Osteoblast (primary cell): Measurements from ENCODE around the gene TADA2A. TPM values are rescaled to one million over a fixed set of nuclear protein-coding genes. Genes with fewer than 3 reads are reported as not detected.

ENCODE experiments used
- DNase-seq: peaks from one replicate; pipeline ENCODE4 v3.0.0; 2011; ENCODE audit warnings: low spot score, mixed read lengths; ENCODE audit not compliant: insufficient read length; ENCODE audit errors: missing footprints
- H2AFZ ChIP-seq: 2 replicates; pipeline ENCODE4 v1.6.0; 2011; ENCODE audit warnings: mild to moderate bottlenecking, low read length
- H3K27ac ChIP-seq: 2 replicates; pipeline ENCODE4 v1.5.1; 2011; ENCODE audit warnings: mild to moderate bottlenecking, low read depth, low read length, moderate library complexity
- H3K27me3 ChIP-seq: 2 replicates; pipeline ENCODE4 v1.6.0; 2012; ENCODE audit warnings: mild to moderate bottlenecking, control low read depth, inconsistent platforms, low read length, moderate library complexity; ENCODE audit not compliant: insufficient read depth
- H3K36me3 ChIP-seq: 2 replicates; pipeline ENCODE4 v1.5.1; 2011; ENCODE audit warnings: mild to moderate bottlenecking, low read length, control low read depth, moderate library complexity; ENCODE audit not compliant: insufficient read depth
- H3K4me1 ChIP-seq: 2 replicates; pipeline ENCODE4 v1.5.1; 2011; ENCODE audit warnings: mild to moderate bottlenecking, low read length, control low read depth, moderate library complexity; ENCODE audit not compliant: insufficient read depth
- H3K4me2 ChIP-seq: 2 replicates; pipeline ENCODE4 v1.6.0; 2011; ENCODE audit warnings: mild to moderate bottlenecking, low read length; ENCODE audit not compliant: insufficient read depth
- H3K4me3 ChIP-seq: fragments of 200-600 bp; sonication (generic); 3 replicates; pipeline ENCODE4 v1.5.1; 2012; ENCODE audit warnings: mild to moderate bottlenecking, low read length, inconsistent platforms; ENCODE audit not compliant: insufficient read depth
- H3K79me2 ChIP-seq: 2 replicates; pipeline ENCODE4 v1.6.0; 2012; ENCODE audit warnings: mild to moderate bottlenecking, low read length, control low read depth, inconsistent platforms; ENCODE audit not compliant: insufficient read depth
- H3K9me3 ChIP-seq: 2 replicates; pipeline ENCODE4 v1.5.1; 2011; ENCODE audit warnings: low read depth, low read length, control low read depth
- H4K20me1 ChIP-seq: 2 replicates; pipeline ENCODE4 v1.6.0; 2012; ENCODE audit warnings: mild to moderate bottlenecking, low read length, control low read depth; ENCODE audit not compliant: insufficient read depth
- CTCF ChIP-seq: IDR thresholded peaks from 2 replicates; pipeline ENCODE4 v1.5.1; 2011; ENCODE audit warnings: mild to moderate bottlenecking, low read depth, low read length, moderate library complexity; ENCODE audit errors: extremely low read depth
- total RNA-seq: library from RNA; depleted of rRNA; stranded (reverse); fragments of >200 nt; gene quantifications from 2 replicates; pipeline ENCODE4 v1.2.3, GENCODE V29; 2012

The TADA2A gene
- total RNA-seq, 1 donor = 21.4 TPM

- no peaks in the 10 kb centered on the region for H3K27me3 ChIP-seq
- no peak overlapping the region for H3K4me3 ChIP-seq
- peaks cover 3% of the 10 kb centered on the region for H4K20me1 ChIP-seq
- H2AFZ ChIP-seq = no peak overlapping the region
- H3K4me1 ChIP-seq = peaks cover 9% of the 10 kb centered on the region
- no peaks in the 10 kb centered on the region for H3K36me3 ChIP-seq
- H3K79me2 ChIP-seq = no peaks in the 10 kb centered on the region
- H3K27ac ChIP-seq = no peak overlapping the region
- no peak overlapping the region for H3K4me2 ChIP-seq
- TF ChIP-seq CTCF = no peak
- no peak for DNase-seq
- H3K9me3 ChIP-seq = no peaks in the 10 kb centered on the region
These were observed 22.0 kb upstream of the TADA2A start for GRCh38 chr17:37384560-37385149.

- Histone ChIP-seq H3K36me3 (no peaks in the 10 kb centered on the region), H3K9me3 (no peaks in the 10 kb centered on the region), H3K79me2 (no peaks in the 10 kb centered on the region), H3K4me2 (no peak overlapping the region), H3K27ac (no peak overlapping the region), H2AFZ (no peak overlapping the region), H3K4me1 (peaks cover 9% of the 10 kb centered on the region), H4K20me1 (peaks cover 3% of the 10 kb centered on the region), H3K4me3 (no peak overlapping the region), H3K27me3 (no peaks in the 10 kb centered on the region)
- TF ChIP-seq CTCF = no peak
- DNase-seq = no peak
These were observed 21.2 kb upstream of the TADA2A start for GRCh38 chr17:37385474-37385990.

GRCh38 chr17:37386462-37386861 lies 20.2 kb upstream of the TADA2A start:
- Histone ChIP-seq H2AFZ (no peak overlapping the region), H3K9me3 (no peaks in the 10 kb centered on the region), H3K36me3 (no peaks in the 10 kb centered on the region), H3K4me3 (no peak overlapping the region), H3K4me1 (peaks cover 15% of the 10 kb centered on the region), H3K79me2 (no peaks in the 10 kb centered on the region), H4K20me1 (peaks cover 3% of the 10 kb centered on the region), H3K27me3 (no peaks in the 10 kb centered on the region), H3K4me2 (no peak overlapping the region), H3K27ac (no peak overlapping the region)
- no peak for DNase-seq
- no peak for TF ChIP-seq CTCF

GRCh38 chr17:37388266-37388665 lies 18.4 kb upstream of the TADA2A start:
- DNase-seq = peak; percentile 86
- H3K9me3 ChIP-seq = no peaks in the 10 kb centered on the region
- no peaks in the 10 kb centered on the region for H3K27me3 ChIP-seq
- TF ChIP-seq CTCF = no peak
- H4K20me1 ChIP-seq = peaks cover 6% of the 10 kb centered on the region
- H3K36me3 ChIP-seq = no peaks in the 10 kb centered on the region
- no peak overlapping the region for H3K4me3 ChIP-seq
- peak overlapping the region; percentile 68 for H3K27ac ChIP-seq
- no peaks in the 10 kb centered on the region for H3K79me2 ChIP-seq
- H3K4me1 ChIP-seq = peaks cover 26% of the 10 kb centered on the region
- H2AFZ ChIP-seq = peak overlapping the region; percentile 18
- no peak overlapping the region for H3K4me2 ChIP-seq
